ENCODE data around the gene GPLD1.
"Not testable (repeated sequence)": the region's sequence is repeated elsewhere in the genome, so short reads cannot be mapped to it uniquely, and the experiment has no call there.

The GPLD1 gene

DNA sequence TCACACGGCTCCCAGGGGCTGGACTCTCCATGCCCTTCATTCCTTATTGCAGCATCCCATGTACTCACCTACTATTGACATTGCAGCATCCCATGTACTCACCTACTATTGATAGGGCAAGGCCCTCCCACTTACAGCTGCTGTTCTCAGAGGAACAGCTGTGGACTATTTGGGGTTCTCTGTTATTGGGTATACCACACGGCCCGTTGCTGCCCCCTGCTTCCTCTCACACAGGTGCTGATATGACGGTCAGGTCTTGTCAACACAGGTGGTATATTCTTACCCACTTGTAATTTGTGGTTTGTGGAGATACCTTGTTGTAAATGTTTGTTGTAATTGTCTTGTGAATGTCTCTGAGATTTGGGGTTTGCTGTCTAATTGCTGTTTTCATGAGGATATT, 24.2 kb upstream of the GPLD1 start:
- DNase-seq (ENCODE audit: low read depth) = no peak
- H3K4me3 ChIP-seq (ENCODE audit: low read length) = no peak overlapping the region
- TF ChIP-seq, protein P1, sequence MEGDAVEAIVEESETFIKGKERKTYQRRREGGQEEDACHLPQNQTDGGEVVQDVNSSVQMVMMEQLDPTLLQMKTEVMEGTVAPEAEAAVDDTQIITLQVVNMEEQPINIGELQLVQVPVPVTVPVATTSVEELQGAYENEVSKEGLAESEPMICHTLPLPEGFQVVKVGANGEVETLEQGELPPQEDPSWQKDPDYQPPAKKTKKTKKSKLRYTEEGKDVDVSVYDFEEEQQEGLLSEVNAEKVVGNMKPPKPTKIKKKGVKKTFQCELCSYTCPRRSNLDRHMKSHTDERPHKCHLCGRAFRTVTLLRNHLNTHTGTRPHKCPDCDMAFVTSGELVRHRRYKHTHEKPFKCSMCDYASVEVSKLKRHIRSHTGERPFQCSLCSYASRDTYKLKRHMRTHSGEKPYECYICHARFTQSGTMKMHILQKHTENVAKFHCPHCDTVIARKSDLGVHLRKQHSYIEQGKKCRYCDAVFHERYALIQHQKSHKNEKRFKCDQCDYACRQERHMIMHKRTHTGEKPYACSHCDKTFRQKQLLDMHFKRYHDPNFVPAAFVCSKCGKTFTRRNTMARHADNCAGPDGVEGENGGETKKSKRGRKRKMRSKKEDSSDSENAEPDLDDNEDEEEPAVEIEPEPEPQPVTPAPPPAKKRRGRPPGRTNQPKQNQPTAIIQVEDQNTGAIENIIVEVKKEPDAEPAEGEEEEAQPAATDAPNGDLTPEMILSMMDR (conservative IDR thresholded peaks at IDR 0.05; ENCODE audit: low read length) = no peak

- DNase-seq (ENCODE audit: low read depth); H3K4me3 ChIP-seq (ENCODE audit: low read length): not testable (repeated sequence)
Measured at GRCh38 chr6:24511976-24512375, 22.6 kb upstream of the GPLD1 start.

DNA sequence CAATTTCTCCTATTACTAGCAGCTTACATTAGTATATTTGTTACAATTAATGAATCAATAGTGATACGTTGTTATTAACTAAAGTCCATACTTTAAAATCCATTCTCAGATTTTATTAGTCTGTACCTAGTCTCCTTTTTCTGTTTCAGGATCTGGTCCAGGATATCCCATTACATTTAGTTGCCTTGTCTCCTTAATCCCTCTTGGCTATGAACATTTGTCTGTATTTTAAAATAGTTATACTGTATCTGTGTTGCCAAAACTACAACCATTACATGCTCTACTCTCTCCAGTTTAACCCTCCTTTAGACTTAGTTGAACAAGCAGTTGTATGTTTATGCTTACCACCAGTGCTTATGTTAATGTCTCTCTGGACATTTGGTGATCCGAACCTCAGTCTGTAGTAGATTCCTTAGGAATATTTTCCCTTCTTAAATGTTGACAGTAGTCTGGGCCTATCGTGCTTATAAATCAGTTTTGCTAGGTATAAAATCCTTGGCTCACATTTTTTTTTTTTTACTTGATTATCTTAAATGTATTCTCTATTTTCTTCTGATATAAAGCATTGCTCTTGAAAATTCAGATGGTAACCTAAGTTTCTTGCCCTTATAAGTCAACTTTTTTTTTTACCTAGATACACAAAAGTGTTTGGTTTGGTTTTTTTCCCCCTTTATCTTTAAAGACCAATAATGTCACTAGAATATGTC, 17.6 kb upstream of the GPLD1 start:
- DNase-seq (ENCODE audit: low read depth) = no peak
- no peak overlapping the region for H3K4me3 ChIP-seq (ENCODE audit: low read length)
- TF ChIP-seq, protein P1 (conservative IDR thresholded peaks at IDR 0.05; ENCODE audit: low read length) = no peak

DNA sequence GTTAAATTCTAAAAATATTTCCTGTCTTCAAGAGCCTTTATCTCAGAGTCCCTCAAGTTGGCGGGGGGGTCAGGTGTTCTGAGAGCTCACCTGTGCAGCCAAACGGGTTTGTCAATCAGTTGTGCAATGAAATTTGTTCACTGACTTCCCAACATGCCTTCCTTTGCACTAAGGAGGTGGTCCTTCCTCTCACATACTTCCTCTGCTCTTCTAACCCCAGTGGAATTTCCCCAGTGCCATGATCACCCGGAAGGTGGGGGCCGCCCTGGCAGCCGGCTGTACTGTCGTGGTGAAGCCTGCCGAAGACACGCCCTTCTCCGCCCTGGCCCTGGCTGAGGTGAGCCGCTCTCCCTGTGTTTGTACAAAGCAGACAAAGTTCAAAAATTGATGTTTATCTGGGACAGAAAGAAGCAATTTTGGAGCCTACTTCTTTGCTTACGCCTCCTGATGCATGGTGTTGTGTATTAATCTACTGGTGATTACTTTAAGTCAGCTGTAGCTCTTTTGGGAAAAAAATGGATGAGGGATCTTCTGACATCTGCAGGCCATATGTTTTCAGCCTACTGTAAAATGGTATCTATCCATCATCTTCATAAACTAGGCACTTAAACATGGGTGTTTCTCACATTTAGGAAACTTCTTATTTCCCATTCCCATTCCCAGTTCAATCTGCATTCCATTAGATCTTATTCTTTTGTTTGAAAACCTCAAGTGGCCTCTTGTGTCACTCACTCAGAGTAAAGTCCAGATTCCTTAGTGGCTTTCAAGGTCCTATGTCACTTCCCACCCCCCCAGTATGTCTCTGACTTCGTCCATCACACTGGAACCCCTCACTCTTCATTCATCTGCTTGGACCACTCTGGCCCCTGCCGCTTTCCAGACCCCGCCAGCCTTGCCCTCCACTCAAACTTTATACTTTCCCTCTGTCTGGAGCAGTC, 15.5 kb upstream of the GPLD1 start:
- no peak overlapping the region for H3K4me3 ChIP-seq (ENCODE audit: low read length)
- peak; percentile 5 for DNase-seq (ENCODE audit: low read depth)
- TF ChIP-seq, protein P1 (conservative IDR thresholded peaks at IDR 0.05; ENCODE audit: low read length) = no peak

GRCh38 chr6:24504287-24504648, 14.9 kb upstream of the GPLD1 start:
- TF ChIP-seq, protein P1 (conservative IDR thresholded peaks at IDR 0.05; ENCODE audit: low read length) = no peak
- no peak overlapping the region for H3K4me3 ChIP-seq (ENCODE audit: low read length)
- no peak for DNase-seq (ENCODE audit: low read depth)

GRCh38 chr6:24501914-24502313, 12.5 kb upstream of the GPLD1 start:
- DNase-seq (ENCODE audit: low read depth) = no peak
- no peak overlapping the region for H3K4me3 ChIP-seq (ENCODE audit: low read length)
- TF ChIP-seq, protein P1 (conservative IDR thresholded peaks at IDR 0.05; ENCODE audit: low read length) = no peak

DNA sequence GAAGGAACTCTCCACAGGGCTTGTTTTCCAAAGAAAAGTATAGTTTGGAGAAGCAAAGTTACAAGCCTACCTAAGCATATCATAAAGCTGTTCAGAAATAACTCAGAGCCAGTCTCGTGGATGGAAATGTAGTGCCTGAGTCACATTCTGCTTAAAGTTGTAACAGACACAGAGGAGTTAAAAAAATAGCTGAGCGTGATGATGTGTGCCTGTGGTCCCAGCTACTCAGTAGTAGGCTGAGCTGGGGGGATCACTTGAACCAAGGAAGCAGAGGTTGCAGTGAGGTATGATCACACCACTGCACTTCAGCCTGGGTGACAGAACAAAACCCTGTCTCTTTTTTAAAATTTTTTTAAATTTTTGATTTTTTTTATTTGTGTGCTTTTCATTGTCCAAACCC, 12.0 kb upstream of the GPLD1 start:
- no peak overlapping the region for H3K4me3 ChIP-seq (ENCODE audit: low read length)
- TF ChIP-seq, protein P1 (conservative IDR thresholded peaks at IDR 0.05; ENCODE audit: low read length) = no peak
- DNase-seq (ENCODE audit: low read depth) = no peak

All from AG10803 (cell line).